Adrenal gland (tissue), 19 donors: ENCODE results near the gene FUT7. TPM values are rescaled to one million over a fixed set of nuclear protein-coding genes. Genes with fewer than 3 reads are reported as not detected.
A peak's percentile ranks its signal among the peaks of the same experiment; 100 is the strongest.

ENCODE experiments used
- DNase-seq, 7 donors: peaks; one replicate each; pipeline ENCODE4 v3.0.0-alpha.2; 2019 to 2020
- H3K27ac ChIP-seq, 5 donors: fragments of 200-600 bp; sonication (generic) in 4 of 5; 1 replicate in 3 of 5; 2 replicates in 2 of 5; pipeline versions ENCODE4 v1.5.1 to v1.8.0; 2016 to 2020; ENCODE audit warnings: mild to moderate bottlenecking in 1 of 5
- H3K27me3 ChIP-seq: fragments of 200-600 bp; 2 replicates; pipeline ENCODE4 v1.8.0; 2021
- H3K36me3 ChIP-seq, 2 donors: fragments of 200-600 bp; replicated peaks in 1 of 2; 1 replicate in 1 of 2; 2 replicates in 1 of 2; pipeline versions ENCODE4 v1.5.1 to v1.8.0; 2018 to 2022
- H3K4me1 ChIP-seq, 2 donors: fragments of 200-600 bp; replicated peaks in 1 of 2; 1 replicate in 1 of 2; 2 replicates in 1 of 2; pipeline versions ENCODE4 v1.5.1 to v1.8.0; 2018 to 2021
- H3K4me3 ChIP-seq, 4 donors: fragments of 200-600 bp; sonication (generic) in 3 of 4; one replicate each; pipeline ENCODE4 v1.5.1; 2016 to 2018
- H3K9me3 ChIP-seq, 3 donors: fragments of 200-600 bp; sonication (generic) in 1 of 3; replicated peaks in 1 of 3; 1 replicate in 2 of 3; 2 replicates in 1 of 3; pipeline versions ENCODE4 v1.5.1 to v1.8.0; 2016 to 2021
- POLR2A ChIP-seq, 2 donors: fragments of 450-650 bp; IDR thresholded peaks; one replicate each; pipeline ENCODE4 v1.6.1; 2017; ENCODE audit warnings: antibody characterized with exemption in 2 of 2, mild to moderate bottlenecking in 2 of 2, moderate library complexity in 1 of 2
- WGBS, 4 donors: extraction: QIAGEN DNeasy Blood & Tissue Kit in 2 of 4; methylation state at CpG; one replicate each; pipeline versions ENCODE4 v1.1.5 to v1.1.7; 2013 to 2017; 5-methylcytosine and 5-hydroxymethylcytosine counted together
- intact Hi-C, 2 donors: fragments of 100-400 bp; cut with DNase I; formaldehyde crosslinking; loops; one replicate each; pipeline versions ENCODE4 v1.14.1 to v1.15.0; 2022 to 2023
- long read RNA-seq, 10 donors: library from polyadenylated mRNA in 3 of 10; unstranded in 2 of 10; stranded (forward) in 1 of 10; transcript quantifications; one replicate each; pipeline ENCODE4 v2.0.0 and lab custom pipeline, GENCODE V29; 2021 to 2026
- polyA plus RNA-seq, 3 donors: library from polyadenylated mRNA; stranded (reverse); fragments of 200-250 nt in 2 of 3; fragments of 350-450 nt in 1 of 3; fragmentation: Illumina TruSeq in 1 of 3; extraction: RNeasy Lipid Tissue Mini Kit (QIAGEN cat#74804) in 1 of 3; gene quantifications; one replicate each; pipeline ENCODE4 v1.2.3, GENCODE V29; 2013 to 2014
- total RNA-seq, 9 donors: library from RNA; depleted of rRNA in 4 of 9; stranded (reverse); fragments of >200 nt in 4 of 9; fragments of 120-200 nt in 1 of 9; fragmentation: NEBNext Ultra II Directional in 1 of 9; extraction: Animal tissue kit (Norgen Biotek cat#: 25700) in 1 of 9; gene quantifications; one replicate each; pipeline versions ENCODE4 v1.1.0 to v1.2.4, GENCODE V29; 2013 to 2023
- TF ChIP-seq, protein P1 (sequence below), 6 experiments: fragments of 450-650 bp in 4 of 6; fragments of 200-600 bp in 2 of 6; sonication (generic) in 1 of 6; IDR thresholded peaks; 1 replicate in 5 of 6; 2 replicates in 1 of 6; pipeline versions ENCODE4 v1.5.1 to v1.8.0; 2016 to 2021; ENCODE audit warnings: antibody characterized with exemption in 6 of 6, mild to moderate bottlenecking in 2 of 6, moderate library complexity in 1 of 6
- donor health status: healthy with polysubstance abuse.
- donor health status: Bipolar disorder and iron deficiency.
- donor health status: DM: yes; HTN: yes; CAD: no.
- donor health status: DM: no; HTN: no; CAD: no.
- donor health status: DM: no; HTN: no; CAD: no.
- donor health status: DM: yes; HTN: yes; CAD: no.

Gene FUT7
- total RNA-seq (under 1 TPM in 5 of 9 donors, not detected in 4; 0.11 to 0.69 (median 0.21) TPM), polyA plus RNA-seq (under 1 TPM in 2 of 3 donors, not detected in 1; 0.16 to 0.17 TPM)
- long read RNA-seq, donor 1, result 0 reads
- long read RNA-seq, donor 2, result 0 reads
- long read RNA-seq, donor 3, result 0 reads
- long read RNA-seq, donor 4, result 0 reads
- long read RNA-seq, donor 5, result 0 reads
- long read RNA-seq, donor 6, result 0 reads
- long read RNA-seq, donor 7, result 0 reads
- long read RNA-seq, donor 8, result 0 reads
- long read RNA-seq, donor 9, result 0 reads
- long read RNA-seq, donor 10, result 0 reads

- intact Hi-C loops, result loop anchor here (5.0 kb wide), 2 partner anchors 90 to 245 kb away; partner anchors contain the start of gene FBXW5 (in 1 of the 2)
- no peak for TF ChIP-seq POLR2A (IDR thresholded peaks at IDR 0.05)
- TF ChIP-seq, protein P1, sequence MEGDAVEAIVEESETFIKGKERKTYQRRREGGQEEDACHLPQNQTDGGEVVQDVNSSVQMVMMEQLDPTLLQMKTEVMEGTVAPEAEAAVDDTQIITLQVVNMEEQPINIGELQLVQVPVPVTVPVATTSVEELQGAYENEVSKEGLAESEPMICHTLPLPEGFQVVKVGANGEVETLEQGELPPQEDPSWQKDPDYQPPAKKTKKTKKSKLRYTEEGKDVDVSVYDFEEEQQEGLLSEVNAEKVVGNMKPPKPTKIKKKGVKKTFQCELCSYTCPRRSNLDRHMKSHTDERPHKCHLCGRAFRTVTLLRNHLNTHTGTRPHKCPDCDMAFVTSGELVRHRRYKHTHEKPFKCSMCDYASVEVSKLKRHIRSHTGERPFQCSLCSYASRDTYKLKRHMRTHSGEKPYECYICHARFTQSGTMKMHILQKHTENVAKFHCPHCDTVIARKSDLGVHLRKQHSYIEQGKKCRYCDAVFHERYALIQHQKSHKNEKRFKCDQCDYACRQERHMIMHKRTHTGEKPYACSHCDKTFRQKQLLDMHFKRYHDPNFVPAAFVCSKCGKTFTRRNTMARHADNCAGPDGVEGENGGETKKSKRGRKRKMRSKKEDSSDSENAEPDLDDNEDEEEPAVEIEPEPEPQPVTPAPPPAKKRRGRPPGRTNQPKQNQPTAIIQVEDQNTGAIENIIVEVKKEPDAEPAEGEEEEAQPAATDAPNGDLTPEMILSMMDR (IDR thresholded peaks at IDR 0.05), result no peak
- Histone ChIP-seq H3K27ac (peak within 1 kb of the TSS in 1 of 5 donors; percentile 61), H3K27me3 (no peaks in the 10 kb centered on the region), H3K36me3 (no peaks in the 10 kb centered on the region), H3K4me1 (peaks cover 9 to 33% of the 10 kb centered on the region in 2 donors), H3K9me3 (no peaks in the 10 kb centered on the region), H3K4me3 (no peak within 1 kb of the TSS)
- DNase-seq, result no peak
- 27 to 48% (median 31%) methylated on average over 4 to 16 of the region's 16 CpGs for WGBS, 4 donors
Observed at GRCh38 chr9:137031904-137032640, at the start of gene FUT7. FUT7 (minus strand) TSS chr9:137032088; CDS start chr9:137031991, 97 bp downstream.

GRCh38 chr9:137080260-137081122, 48.6 kb upstream of the FUT7 start:
- intact Hi-C loops, result no loop called here
- no peak for DNase-seq
- H3K4me1 ChIP-seq, result peaks cover 21 to 35% of the 10 kb centered on the region in 2 donors
- no peak overlapping the region for H3K4me3 ChIP-seq
- H3K9me3 ChIP-seq, result no peaks in the 10 kb centered on the region
- TF ChIP-seq POLR2A (IDR thresholded peaks at IDR 0.05), result no peak
- no peak overlapping the region for H3K27ac ChIP-seq
- H3K27me3 ChIP-seq, result no peaks in the 10 kb centered on the region
- WGBS, 4 donors, result 72 to 94% (median 93%) methylated on average over 5 to 24 of the region's 24 CpGs
- peaks cover 0 to 37% of the 10 kb centered on the region in 2 donors for H3K36me3 ChIP-seq

GRCh38 chr9:137079401-137079787, 47.5 kb upstream of the FUT7 start:
- 71 to 100% (median 87%) methylated on average over 1 to 13 of the region's 13 CpGs for WGBS, 4 donors
- Histone ChIP-seq H3K27ac (no peak overlapping the region), H3K9me3 (no peaks in the 10 kb centered on the region), H3K4me1 (peaks cover 13 to 31% of the 10 kb centered on the region in 2 donors), H3K4me3 (no peak overlapping the region), H3K27me3 (no peaks in the 10 kb centered on the region), H3K36me3 (peaks cover 0 to 37% of the 10 kb centered on the region in 2 donors)
- no peak for DNase-seq
- TF ChIP-seq POLR2A (IDR thresholded peaks at IDR 0.05), result no peak
- TF ChIP-seq, protein P1 (IDR thresholded peaks at IDR 0.05), result no peak
- intact Hi-C loops, result no loop called here

- Histone ChIP-seq H3K27me3 (no peaks in the 10 kb centered on the region), H3K4me3 (peak overlapping the region in 1 of 4 donors; percentile 87), H3K36me3 (peaks cover 0 to 37% of the 10 kb centered on the region in 2 donors), H3K4me1 (peaks cover 10 to 26% of the 10 kb centered on the region in 2 donors), H3K27ac (no peak overlapping the region), H3K9me3 (no peaks in the 10 kb centered on the region)
- TF ChIP-seq, protein P1 (IDR thresholded peaks at IDR 0.05), result no peak
- no peak for TF ChIP-seq POLR2A (IDR thresholded peaks at IDR 0.05)
- intact Hi-C loops, result no loop called here
- WGBS, 4 donors, result 31 to 60% (median 47%) methylated on average over 13 to 51 of the region's 51 CpGs
- DNase-seq, result no peak
Observed at GRCh38 chr9:137078701-137079400, 47.0 kb upstream of the FUT7 start.
